Panc1 (cell line): ENCODE data around the gene C19orf53. TPM values are rescaled to one million over a fixed set of nuclear protein-coding genes. Genes with fewer than 3 reads are reported as not detected.

Experiments
- ATAC-seq: fragments of 200-7000 bp; cut with Tn5 transposase; 2 replicates; pipeline ENCODE4 v1.9.1; 2020; ENCODE audit warnings: mild to moderate bottlenecking, moderate library complexity
- BruUV-seq: library from RNA; stranded (reverse); fragments of 400-500 nt; replicated peaks from 2 replicates; lab custom pipeline; 2021; lab: Mats Ljungman, UMichigan
- CTCF ChIA-PET: fragments of 300-600 bp; sonication (Branson Sonifier 250); formaldehyde crosslinking; loops from one replicate; lab custom pipeline; 2022; ENCODE audit warnings: antibody characterized with exemption; lab: Charles Lee
- POLR2A ChIA-PET: fragments of 300-600 bp; sonication (Branson Sonifier 250); formaldehyde crosslinking; loops from one replicate; lab custom pipeline; 2022; ENCODE audit warnings: antibody characterized with exemption; lab: Charles Lee
- DNase-seq: peaks from one replicate; pipeline ENCODE4 v3.0.0-alpha.2; 2010; ENCODE audit warnings: low read depth, low spot score
- H3K27ac ChIP-seq: 2 replicates; pipeline ENCODE4 v1.5.1; 2011; ENCODE audit warnings: mild to moderate bottlenecking, low read length, inconsistent platforms
- H3K27me3 ChIP-seq: fragments of 200-500 bp; sonication (Bioruptor generic); 2 replicates; pipeline ENCODE4 v1.6.0; 2014; ENCODE audit warnings: low read length, inconsistent platforms; ENCODE audit not compliant: control insufficient read depth, insufficient read depth
- H3K36me3 ChIP-seq: fragments of 200-500 bp; sonication (Bioruptor generic); 2 replicates; pipeline ENCODE4 v1.5.1; 2014; ENCODE audit warnings: inconsistent platforms, mild to moderate bottlenecking, low read length, moderate library complexity; ENCODE audit not compliant: control insufficient read depth, insufficient read depth
- H3K4me1 ChIP-seq: 2 replicates; pipeline ENCODE4 v1.5.1; 2011; ENCODE audit warnings: inconsistent platforms, mild to moderate bottlenecking, low read length, moderate library complexity; ENCODE audit not compliant: control insufficient read depth, insufficient read depth
- H3K4me3 ChIP-seq, 2 experiments: 2 replicates each; pipeline ENCODE4 v1.5.1; 2011 to 2012; ENCODE audit warnings: low read depth in 2 of 2, low read length in 2 of 2, mild to moderate bottlenecking in 2 of 2, inconsistent platforms in 1 of 2, moderate library complexity in 1 of 2
- H3K9me3 ChIP-seq: fragments of 200-500 bp; sonication (Bioruptor generic); 2 replicates; pipeline ENCODE4 v1.5.1; 2014; ENCODE audit warnings: low read depth, mild to moderate bottlenecking, inconsistent platforms, low read length, moderate library complexity; ENCODE audit not compliant: control insufficient read depth, insufficient read depth
- CTCF ChIP-seq: fragments of 450-650 bp; IDR thresholded peaks from 2 replicates; pipeline ENCODE4 v1.5.1; 2017; ENCODE audit warnings: mild to moderate bottlenecking
- POLR2AphosphoS5 ChIP-seq: IDR thresholded peaks from 2 replicates; pipeline ENCODE4 v1.6.1; 2012; ENCODE audit warnings: mild to moderate bottlenecking, low read depth, low read length, moderate library complexity
- REST ChIP-seq, 2 experiments: IDR thresholded peaks; 2 replicates each; pipeline ENCODE4 v1.6.1; 2011 to 2012; ENCODE audit warnings: low read depth in 2 of 2, control low read depth in 1 of 2, low read length in 1 of 2, mild to moderate bottlenecking in 1 of 2, moderate library complexity in 1 of 2; ENCODE audit not compliant: insufficient read depth in 1 of 2
- SIN3A ChIP-seq: IDR thresholded peaks from 2 replicates; pipeline ENCODE4 v1.6.1; 2012; ENCODE audit warnings: low read depth, mild to moderate bottlenecking, low read length, moderate library complexity, borderline replicate concordance; ENCODE audit not compliant: insufficient read depth
- TCF7L2 ChIP-seq: IDR thresholded peaks from 2 replicates; pipeline ENCODE4 v1.6.1; 2011; ENCODE audit warnings: mild to moderate bottlenecking, low read depth, low read length, inconsistent platforms
- in situ Hi-C: cut with HindIII; loops from 2 replicates; pipeline ENCODE4 v1.10.0; 2016; ENCODE audit warnings: low sequenced_read_pairs, low pct_unique_long_range_greater_than_20kb
- intact Hi-C: fragments of 100-400 bp; cut with micrococcal nuclease; formaldehyde crosslinking; loops from one replicate; pipeline ENCODE4 v1.10.0; 2022; ENCODE audit not compliant: unreplicated experiment
- total RNA-seq: library from RNA; stranded (reverse); gene quantifications from one replicate; pipeline ENCODE4 v1.2.1, GENCODE V29; 2021; ENCODE audit not compliant: unreplicated experiment

Gene C19orf53
- total RNA-seq, 1 experiment from 2014 or later, result 97.2 TPM

GRCh38 chr19:13812544-13812943, 38.3 kb downstream of the C19orf53 start:
- Histone ChIP-seq H3K4me1 (no peaks in the 10 kb centered on the region), H3K9me3 (no peaks in the 10 kb centered on the region), H3K27me3 (no peaks in the 10 kb centered on the region), H3K27ac (no peak overlapping the region), H3K4me3 (no peak overlapping the region), H3K36me3 (no peaks in the 10 kb centered on the region)
- in situ Hi-C loops, result no loop called here
- BruUV-seq, result no TSS peak
- ChIA-PET POLR2A (no interaction called here), CTCF (no interaction called here)
- intact Hi-C loops, result no loop called here
- DNase-seq (no peak), ATAC-seq (no peak)
- TF ChIP-seq POLR2AphosphoS5, result no peak
- TF ChIP-seq REST (IDR thresholded peaks at IDR 0.05; ENCODE audit: insufficient read depth in 1 of 2, low read depth in 2 of 2, low read length in 1 of 2), result no peak
- TF ChIP-seq CTCF, result no peak
- TF ChIP-seq SIN3A, result no peak
- TF ChIP-seq TCF7L2, result no peak

GRCh38 chr19:13813147-13813546, 38.9 kb downstream of the C19orf53 start:
- ATAC-seq, result no peak
- CTCF ChIA-PET, result no interaction called here
- Histone ChIP-seq H3K27me3 (no peaks in the 10 kb centered on the region), H3K4me1 (no peaks in the 10 kb centered on the region), H3K4me3 (no peak overlapping the region), H3K27ac (no peak overlapping the region), H3K36me3 (no peaks in the 10 kb centered on the region), H3K9me3 (no peaks in the 10 kb centered on the region)
- in situ Hi-C loops (no loop called here), intact Hi-C loops (no loop called here)
- DNase-seq, result no peak
- no TSS peak for BruUV-seq
- POLR2A ChIA-PET, result interaction anchor here (0.7 kb wide), 1 partner anchor 85 kb away, joined by 7 read pairs; no protein-coding TSS in a partner anchor
- TF ChIP-seq CTCF (no peak), REST (IDR thresholded peaks at IDR 0.05; ENCODE audit: insufficient read depth in 1 of 2, low read depth in 2 of 2, low read length in 1 of 2) (no peak), TCF7L2 (no peak), POLR2AphosphoS5 (no peak), SIN3A (no peak)
